GM12801 (cell line): Measurements from ENCODE around the gene LONP2.

Source experiments
- CTCF ChIP-seq: IDR thresholded peaks from one replicate; pipeline ENCODE4 v1.5.1; 2011; ENCODE audit warnings: control low read depth; ENCODE audit not compliant: insufficient read length; ENCODE audit errors: extremely low read depth

LONP2 gene

GRCh38 chr16:48354877-48355855, 111.1 kb downstream of the LONP2 start:
- no peak for TF ChIP-seq CTCF

- no peak for TF ChIP-seq CTCF
Observed at GRCh38 chr16:48356633-48357376, 112.7 kb downstream of the LONP2 start.

GRCh38 chr16:48358419-48358818, 114.3 kb downstream of the LONP2 start:
- no peak for TF ChIP-seq CTCF

GRCh38 chr16:48359983-48360382, 115.9 kb downstream of the LONP2 start:
- TF ChIP-seq CTCF = no peak

GRCh38 chr16:48361012-48361411, 116.9 kb downstream of the LONP2 start:
- TF ChIP-seq CTCF = no peak

- TF ChIP-seq CTCF = no peak
Observed at GRCh38 chr16:48361540-48362144, 117.5 kb downstream of the LONP2 start.

- no peak for TF ChIP-seq CTCF
Observed at GRCh38 chr16:48365025-48365600, 121.0 kb downstream of the LONP2 start.
